Loucy (cell line): ENCODE data around the gene KCNA10.

Experiments used
- CTCF ChIP-seq: fragments of 200-600 bp; sonication (generic); conservative IDR thresholded peaks from 2 replicates; pipeline ENCODE4 v1.5.1; 2014; ENCODE audit warnings: mild to moderate bottlenecking, antibody characterized with exemption, low read length
- EZH2phosphoT487 ChIP-seq: fragments of 200-600 bp; IDR thresholded peaks from 2 replicates; pipeline ENCODE4 v1.6.1; 2018; ENCODE audit warnings: antibody characterized with exemption, mild to moderate bottlenecking, moderate library complexity, borderline replicate concordance

DNA sequence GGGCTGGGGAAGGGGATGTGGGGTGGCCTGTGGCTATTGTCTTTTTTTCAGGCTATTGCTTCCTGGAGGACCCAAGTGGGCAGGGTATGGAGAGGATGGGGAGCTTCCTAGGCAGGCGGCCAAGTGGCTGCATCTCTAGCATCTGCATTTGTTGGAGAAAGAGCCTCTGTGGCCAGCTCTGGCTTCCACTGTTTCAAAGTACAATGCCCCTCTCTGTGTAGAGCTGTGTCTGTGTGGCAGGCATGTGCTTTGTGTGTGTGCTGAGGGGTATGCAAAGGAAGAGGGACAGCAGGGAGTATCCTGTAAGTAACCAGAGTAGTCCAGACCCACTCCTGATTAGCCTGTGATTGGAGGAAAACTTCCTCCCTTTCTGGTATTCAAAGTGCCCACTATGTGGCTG, 46.6 kb upstream of the KCNA10 start:
- TF ChIP-seq CTCF (no peak), EZH2phosphoT487 (no peak)
